Liver (tissue), 3 donors: ENCODE measurements around the gene HTR4.

ENCODE experiments used
- EGR1 ChIP-seq, 2 donors: IDR thresholded peaks; 2 replicates each; pipeline ENCODE4 v1.6.1; 2016 to 2018; ENCODE audit warnings: antibody characterized with exemption in 2 of 2, low read depth in 2 of 2
- FOXA2 ChIP-seq: IDR thresholded peaks from 2 replicates; pipeline ENCODE4 v1.6.1; 2016; ENCODE audit warnings: antibody characterized with exemption
- SP1 ChIP-seq: IDR thresholded peaks from 2 replicates; pipeline ENCODE4 v1.6.1; 2018; ENCODE audit warnings: antibody characterized with exemption, mild to moderate bottlenecking
- TAF1 ChIP-seq: conservative IDR thresholded peaks from 2 replicates; pipeline ENCODE4 v1.6.1; 2016; ENCODE audit warnings: antibody characterized with exemption, mild to moderate bottlenecking
- YY1 ChIP-seq: IDR thresholded peaks from 2 replicates; pipeline ENCODE4 v1.6.1; 2016; ENCODE audit warnings: antibody characterized with exemption, mild to moderate bottlenecking
- TF ChIP-seq, protein P1 (sequence below): IDR thresholded peaks from 2 replicates; pipeline ENCODE4 v1.6.1; 2016; ENCODE audit warnings: antibody characterized with exemption
- TF ChIP-seq, protein P2 (sequence below): fragments of 150-350 bp; IDR thresholded peaks from 2 replicates; pipeline ENCODE4 v1.5.1; 2017; ENCODE audit warnings: improper control_type of control experiment, low read depth, low read length; ENCODE audit not compliant: missing input control
- TF ChIP-seq, protein P3 (sequence below): IDR thresholded peaks from 2 replicates; pipeline ENCODE4 v1.6.1; 2016; ENCODE audit warnings: antibody characterized with exemption, mild to moderate bottlenecking
- TF ChIP-seq, protein P4 (sequence below): IDR thresholded peaks from 2 replicates; pipeline ENCODE4 v1.6.1; 2016; ENCODE audit warnings: antibody characterized with exemption
- TF ChIP-seq, protein P5 (sequence below): IDR thresholded peaks from 2 replicates; pipeline ENCODE4 v1.6.1; 2016; ENCODE audit warnings: antibody characterized with exemption
- donor health status: healthy.
- donor health status: healthy.

DNA sequence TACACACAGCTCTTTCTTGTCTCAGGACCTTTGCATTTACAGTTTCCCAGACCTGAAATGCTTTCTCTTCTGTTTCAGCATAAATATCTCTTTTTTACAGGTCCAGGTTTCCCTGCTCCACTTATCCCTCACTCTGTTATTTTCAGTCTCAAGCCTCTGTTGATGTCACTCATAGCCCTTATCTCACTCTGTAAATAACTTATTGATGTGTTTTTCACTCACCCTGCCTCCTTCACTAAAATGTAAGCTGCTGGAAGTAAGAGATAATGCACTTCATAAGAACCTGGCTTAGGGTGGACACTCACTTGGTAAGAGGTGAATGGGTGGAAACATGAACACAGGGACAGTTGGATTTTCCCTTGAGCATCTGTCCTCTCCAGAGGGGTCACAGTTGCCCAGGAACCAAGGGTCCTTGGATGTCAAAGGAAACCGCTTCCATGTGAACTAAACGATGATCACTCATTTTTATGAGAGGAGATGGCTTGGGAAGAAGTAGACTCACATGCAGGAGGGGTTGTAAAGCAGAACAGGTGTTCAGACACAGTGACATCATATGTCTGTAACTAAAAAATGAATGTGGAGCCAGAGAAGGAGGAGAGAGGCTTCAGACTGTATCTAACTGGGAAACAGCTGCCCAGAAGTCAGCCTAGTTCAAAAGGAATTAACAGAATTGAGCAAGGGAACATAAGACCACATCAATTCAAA lies 5.5 kb upstream of the HTR4 start:
- TF ChIP-seq, protein P1, sequence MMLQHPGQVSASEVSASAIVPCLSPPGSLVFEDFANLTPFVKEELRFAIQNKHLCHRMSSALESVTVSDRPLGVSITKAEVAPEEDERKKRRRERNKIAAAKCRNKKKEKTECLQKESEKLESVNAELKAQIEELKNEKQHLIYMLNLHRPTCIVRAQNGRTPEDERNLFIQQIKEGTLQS = no peak
- TF ChIP-seq YY1 = no peak
- TF ChIP-seq, protein P2, sequence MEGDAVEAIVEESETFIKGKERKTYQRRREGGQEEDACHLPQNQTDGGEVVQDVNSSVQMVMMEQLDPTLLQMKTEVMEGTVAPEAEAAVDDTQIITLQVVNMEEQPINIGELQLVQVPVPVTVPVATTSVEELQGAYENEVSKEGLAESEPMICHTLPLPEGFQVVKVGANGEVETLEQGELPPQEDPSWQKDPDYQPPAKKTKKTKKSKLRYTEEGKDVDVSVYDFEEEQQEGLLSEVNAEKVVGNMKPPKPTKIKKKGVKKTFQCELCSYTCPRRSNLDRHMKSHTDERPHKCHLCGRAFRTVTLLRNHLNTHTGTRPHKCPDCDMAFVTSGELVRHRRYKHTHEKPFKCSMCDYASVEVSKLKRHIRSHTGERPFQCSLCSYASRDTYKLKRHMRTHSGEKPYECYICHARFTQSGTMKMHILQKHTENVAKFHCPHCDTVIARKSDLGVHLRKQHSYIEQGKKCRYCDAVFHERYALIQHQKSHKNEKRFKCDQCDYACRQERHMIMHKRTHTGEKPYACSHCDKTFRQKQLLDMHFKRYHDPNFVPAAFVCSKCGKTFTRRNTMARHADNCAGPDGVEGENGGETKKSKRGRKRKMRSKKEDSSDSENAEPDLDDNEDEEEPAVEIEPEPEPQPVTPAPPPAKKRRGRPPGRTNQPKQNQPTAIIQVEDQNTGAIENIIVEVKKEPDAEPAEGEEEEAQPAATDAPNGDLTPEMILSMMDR = no peak
- TF ChIP-seq FOXA2 = no peak
- TF ChIP-seq EGR1 (IDR thresholded peaks at IDR 0.05; ENCODE audit: low read depth in 2 of 2) = no peak
- TF ChIP-seq, protein P3, sequence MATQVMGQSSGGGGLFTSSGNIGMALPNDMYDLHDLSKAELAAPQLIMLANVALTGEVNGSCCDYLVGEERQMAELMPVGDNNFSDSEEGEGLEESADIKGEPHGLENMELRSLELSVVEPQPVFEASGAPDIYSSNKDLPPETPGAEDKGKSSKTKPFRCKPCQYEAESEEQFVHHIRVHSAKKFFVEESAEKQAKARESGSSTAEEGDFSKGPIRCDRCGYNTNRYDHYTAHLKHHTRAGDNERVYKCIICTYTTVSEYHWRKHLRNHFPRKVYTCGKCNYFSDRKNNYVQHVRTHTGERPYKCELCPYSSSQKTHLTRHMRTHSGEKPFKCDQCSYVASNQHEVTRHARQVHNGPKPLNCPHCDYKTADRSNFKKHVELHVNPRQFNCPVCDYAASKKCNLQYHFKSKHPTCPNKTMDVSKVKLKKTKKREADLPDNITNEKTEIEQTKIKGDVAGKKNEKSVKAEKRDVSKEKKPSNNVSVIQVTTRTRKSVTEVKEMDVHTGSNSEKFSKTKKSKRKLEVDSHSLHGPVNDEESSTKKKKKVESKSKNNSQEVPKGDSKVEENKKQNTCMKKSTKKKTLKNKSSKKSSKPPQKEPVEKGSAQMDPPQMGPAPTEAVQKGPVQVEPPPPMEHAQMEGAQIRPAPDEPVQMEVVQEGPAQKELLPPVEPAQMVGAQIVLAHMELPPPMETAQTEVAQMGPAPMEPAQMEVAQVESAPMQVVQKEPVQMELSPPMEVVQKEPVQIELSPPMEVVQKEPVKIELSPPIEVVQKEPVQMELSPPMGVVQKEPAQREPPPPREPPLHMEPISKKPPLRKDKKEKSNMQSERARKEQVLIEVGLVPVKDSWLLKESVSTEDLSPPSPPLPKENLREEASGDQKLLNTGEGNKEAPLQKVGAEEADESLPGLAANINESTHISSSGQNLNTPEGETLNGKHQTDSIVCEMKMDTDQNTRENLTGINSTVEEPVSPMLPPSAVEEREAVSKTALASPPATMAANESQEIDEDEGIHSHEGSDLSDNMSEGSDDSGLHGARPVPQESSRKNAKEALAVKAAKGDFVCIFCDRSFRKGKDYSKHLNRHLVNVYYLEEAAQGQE = no peak
- TF ChIP-seq, protein P4, sequence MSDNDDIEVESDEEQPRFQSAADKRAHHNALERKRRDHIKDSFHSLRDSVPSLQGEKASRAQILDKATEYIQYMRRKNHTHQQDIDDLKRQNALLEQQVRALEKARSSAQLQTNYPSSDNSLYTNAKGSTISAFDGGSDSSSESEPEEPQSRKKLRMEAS = no peak
- no peak for TF ChIP-seq SP1
- TF ChIP-seq, protein P5, sequence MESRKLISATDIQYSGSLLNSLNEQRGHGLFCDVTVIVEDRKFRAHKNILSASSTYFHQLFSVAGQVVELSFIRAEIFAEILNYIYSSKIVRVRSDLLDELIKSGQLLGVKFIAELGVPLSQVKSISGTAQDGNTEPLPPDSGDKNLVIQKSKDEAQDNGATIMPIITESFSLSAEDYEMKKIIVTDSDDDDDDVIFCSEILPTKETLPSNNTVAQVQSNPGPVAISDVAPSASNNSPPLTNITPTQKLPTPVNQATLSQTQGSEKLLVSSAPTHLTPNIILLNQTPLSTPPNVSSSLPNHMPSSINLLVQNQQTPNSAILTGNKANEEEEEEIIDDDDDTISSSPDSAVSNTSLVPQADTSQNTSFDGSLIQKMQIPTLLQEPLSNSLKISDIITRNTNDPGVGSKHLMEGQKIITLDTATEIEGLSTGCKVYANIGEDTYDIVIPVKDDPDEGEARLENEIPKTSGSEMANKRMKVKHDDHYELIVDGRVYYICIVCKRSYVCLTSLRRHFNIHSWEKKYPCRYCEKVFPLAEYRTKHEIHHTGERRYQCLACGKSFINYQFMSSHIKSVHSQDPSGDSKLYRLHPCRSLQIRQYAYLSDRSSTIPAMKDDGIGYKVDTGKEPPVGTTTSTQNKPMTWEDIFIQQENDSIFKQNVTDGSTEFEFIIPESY = no peak
- no peak for TF ChIP-seq TAF1
